Activated CD4-positive, alpha-beta T cell treated with anti-CD3 and anti-CD28 coated beads, Interleukin-2, amount 50 U/mL, for 1 hour (primary cell): ENCODE results near the gene SETDB2.

ENCODE experiments used
- DNase-seq: peaks from one replicate; pipeline ENCODE4 v3.0.0-alpha.2; 2020

Gene SETDB2

DNA sequence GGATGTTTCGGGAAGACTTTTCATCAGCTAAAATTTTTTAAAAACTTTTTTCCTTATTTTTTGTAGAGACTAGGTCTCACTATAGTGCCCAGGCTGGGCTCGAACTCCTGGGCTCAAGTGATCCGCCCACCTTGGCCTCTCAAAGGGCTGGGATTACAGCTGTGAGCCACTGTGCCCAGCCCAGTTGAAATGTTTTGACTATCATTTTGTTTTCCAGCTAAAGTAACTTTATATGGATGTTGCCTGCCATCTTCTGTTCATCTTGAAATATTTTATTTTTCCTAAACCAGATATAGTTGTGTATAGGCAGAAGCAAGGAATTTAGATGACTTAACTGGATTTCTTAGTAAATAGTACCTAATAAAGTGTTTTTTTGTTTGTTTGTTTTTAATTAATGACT lies 7.2 kb upstream of the SETDB2 start:
- no peak for DNase-seq

DNA sequence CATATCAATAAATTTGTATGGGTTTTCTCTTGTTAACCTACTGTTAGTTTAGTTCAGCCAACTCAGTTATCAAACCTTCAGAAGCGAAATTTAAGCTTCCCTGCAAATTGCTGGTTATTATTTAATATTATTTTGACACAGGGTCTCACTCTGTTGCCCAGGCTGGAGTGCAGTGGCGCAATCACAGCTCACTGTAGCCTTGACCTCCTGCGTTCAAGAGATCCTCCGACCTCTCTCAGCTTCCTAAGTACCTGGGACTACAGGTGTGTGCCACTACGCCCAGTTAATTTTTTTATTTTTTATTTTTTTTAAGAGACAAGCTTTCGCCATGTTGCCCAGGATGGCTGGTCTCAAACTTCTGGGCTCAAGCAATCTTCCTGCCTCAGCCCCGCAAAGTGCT lies 6.4 kb upstream of the SETDB2 start:
- no peak for DNase-seq

DNA sequence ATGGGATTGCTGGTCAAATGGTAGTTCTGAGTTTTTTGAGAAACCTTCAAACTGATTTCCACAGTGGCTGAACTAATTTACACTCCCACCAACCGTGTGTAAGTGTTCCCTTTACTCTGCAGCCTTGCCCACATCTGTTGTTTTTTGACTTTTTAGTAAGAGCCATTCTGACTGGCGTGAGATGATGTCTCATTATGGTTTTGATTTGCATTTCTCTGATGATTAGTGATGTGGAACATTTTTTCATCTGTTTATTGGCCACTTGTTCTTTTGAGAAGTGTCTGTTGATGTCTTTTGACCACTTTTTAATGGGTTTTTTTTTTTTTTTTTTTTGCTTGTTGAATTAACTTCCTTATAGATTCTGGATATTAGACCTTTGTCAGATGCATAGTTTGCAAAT lies 4.5 kb upstream of the SETDB2 start:
- DNase-seq, result no peak

DNA sequence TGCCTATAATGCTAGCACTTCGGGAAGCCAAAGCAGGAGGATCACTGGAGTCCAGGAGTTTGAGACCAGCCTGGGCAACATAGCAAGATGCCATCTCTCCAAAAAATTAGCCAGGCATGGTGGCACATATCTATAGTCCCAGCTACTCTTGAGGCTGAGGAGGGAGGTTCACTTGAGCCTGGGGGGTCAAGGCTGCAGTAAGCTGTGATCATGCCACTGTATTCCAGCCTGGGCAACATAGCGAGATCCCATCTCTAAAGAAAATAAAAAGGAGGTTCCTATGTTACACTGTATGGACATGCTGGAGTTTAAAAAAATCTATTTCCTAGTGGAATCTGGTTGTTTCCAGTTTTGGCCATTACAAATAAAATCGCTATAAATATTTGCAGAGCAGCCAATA lies 2.8 kb upstream of the SETDB2 start:
- no peak for DNase-seq

DNA sequence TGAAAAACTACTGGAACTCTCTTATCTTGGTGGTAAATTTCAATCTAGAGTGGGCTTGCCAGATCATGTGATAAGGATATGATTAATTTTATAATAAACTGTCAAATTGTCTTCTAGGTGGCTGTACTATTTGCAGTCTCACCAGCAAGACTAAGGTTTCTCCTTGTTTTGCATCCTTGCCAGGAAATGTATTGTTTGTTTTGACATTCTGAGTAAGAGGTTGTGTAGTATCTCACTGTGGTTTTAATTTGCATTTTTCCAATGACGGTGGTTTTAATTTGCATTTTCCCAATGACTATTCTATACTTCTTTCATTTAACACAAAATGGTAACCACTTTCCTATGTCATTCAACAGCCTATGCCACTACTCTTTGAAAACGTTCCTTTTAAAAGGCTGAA lies 2.2 kb upstream of the SETDB2 start:
- DNase-seq, result no peak

DNA sequence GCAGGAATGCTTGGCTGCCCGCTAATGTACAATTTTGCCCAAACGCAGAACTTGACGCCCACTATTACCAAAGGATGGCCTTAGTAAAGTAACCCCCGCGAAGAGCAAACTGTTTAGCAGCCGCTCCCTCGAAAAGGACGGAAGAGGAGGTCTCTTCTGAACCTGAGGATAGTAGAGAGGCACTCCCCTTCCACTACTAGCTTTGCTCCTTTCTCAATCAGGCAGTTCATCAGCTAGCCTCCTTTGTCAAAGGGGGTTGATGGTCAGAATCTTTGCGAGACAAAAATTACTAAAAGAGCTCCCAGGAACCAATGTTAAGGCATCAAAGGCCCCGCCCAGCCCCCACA lies 744 bp upstream of the SETDB2 start:
- no peak for DNase-seq

DNA sequence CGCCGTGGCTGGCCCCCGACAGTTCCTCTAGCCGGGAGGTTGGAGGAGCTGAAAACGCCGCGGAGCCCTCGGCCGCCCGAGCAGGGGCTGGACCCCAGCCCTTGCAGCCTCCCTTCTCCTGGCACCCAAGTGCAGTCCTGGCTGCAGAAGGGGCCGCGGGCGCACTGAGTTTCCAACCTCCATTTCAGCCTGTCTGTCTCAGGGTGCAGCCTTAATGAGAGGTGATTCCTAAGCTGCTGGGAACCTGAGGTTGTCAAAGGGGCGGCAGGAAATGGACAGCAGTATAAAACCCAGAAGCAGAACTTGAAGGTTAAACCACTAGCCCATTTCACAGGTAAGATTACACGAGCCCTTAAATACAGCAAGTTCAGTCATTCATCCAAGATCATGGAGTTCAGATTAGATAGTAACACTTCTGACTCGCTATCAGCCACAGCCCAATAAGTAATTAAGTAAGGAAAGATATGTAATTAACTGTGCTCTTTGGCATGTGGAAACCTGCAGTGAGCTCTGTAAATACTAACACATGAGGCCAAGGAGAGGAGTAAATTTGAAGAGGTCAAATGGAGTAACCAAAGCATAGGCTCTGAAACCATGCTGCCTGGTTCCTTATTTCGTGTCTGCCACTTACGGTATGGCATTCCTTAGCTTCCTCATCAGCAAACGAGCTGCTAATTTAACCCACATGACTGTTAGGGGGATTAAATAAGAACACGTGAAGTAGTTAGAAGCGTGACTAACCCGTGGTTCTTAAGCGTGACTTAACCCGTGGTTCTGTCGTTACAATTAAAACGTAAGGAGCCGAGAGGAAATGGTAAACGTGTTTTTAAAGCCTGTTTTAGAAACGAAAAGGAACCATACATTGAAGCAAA lies 686 bp downstream of the SETDB2 start:
- no peak for DNase-seq

DNA sequence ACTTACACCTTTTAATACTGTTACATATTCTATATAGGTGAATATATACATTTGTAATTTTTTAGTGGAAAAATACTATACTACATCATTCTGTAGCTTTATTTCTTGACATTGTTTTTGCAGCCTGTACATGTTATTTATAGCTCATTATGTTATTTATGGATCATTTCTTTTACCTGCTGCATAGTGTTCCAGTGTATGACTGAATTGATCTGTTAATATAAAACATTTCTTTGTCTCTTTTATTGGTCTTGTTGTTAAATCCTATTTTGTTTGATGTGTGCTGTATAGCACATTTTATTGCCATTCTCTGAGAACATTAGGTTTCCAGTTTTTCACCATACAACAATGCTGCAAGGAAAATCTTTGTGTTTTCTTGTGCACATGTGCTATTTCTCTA lies 2.4 kb downstream of the SETDB2 start:
- no peak for DNase-seq

DNA sequence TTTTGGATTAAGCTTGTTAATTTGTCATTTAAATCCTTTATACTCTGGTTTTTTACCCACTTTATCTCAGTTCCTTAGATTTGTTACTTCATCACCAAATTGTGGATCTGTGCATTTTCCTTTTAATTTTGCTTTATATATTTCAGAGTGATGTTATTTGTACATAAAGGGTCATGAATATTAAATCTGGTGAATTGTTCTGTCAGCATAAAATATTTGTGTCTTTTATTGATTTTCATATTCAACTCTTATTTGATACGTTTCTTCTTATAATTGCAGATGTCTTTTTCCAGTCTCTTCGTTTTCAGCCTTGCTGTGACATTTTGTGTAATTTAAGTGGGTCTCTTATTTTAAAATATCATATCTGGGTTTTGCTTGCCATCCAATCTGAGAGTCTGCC lies 4.7 kb downstream of the SETDB2 start:
- no peak for DNase-seq

DNA sequence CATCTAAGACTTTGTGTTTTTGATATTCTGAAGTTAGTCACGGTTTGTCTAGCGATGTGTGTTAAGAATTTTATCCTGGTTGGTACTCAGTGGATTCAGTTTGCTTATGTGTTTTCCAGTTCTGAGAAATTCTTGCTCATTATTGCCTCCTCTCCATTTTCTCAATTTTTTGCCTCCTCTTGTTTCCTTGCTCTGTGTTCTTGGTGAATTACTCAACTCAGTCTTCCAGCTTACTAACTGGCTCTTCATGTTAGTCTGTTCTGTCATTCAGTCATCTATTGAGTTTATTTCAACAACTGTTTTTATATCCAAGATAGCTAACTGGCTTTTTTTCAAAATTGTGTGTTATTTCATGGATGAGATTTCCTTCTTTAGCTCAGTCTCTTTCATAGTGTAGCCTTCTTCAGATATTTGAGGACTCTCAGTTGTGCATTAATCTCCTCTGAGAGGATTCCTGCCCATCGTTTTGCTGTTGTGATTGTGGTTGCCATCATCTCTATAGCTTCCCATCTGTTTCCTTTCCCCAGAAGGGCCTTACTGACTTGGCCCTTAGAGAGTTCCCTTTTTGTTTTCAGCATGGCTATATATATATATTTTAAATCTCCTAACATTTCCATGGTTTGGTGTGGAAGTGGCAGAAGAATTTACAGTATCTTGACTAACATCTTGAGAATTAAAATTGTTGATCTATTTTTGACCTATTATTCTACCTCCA lies 6.2 kb downstream of the SETDB2 start:
- DNase-seq, result no peak

DNA sequence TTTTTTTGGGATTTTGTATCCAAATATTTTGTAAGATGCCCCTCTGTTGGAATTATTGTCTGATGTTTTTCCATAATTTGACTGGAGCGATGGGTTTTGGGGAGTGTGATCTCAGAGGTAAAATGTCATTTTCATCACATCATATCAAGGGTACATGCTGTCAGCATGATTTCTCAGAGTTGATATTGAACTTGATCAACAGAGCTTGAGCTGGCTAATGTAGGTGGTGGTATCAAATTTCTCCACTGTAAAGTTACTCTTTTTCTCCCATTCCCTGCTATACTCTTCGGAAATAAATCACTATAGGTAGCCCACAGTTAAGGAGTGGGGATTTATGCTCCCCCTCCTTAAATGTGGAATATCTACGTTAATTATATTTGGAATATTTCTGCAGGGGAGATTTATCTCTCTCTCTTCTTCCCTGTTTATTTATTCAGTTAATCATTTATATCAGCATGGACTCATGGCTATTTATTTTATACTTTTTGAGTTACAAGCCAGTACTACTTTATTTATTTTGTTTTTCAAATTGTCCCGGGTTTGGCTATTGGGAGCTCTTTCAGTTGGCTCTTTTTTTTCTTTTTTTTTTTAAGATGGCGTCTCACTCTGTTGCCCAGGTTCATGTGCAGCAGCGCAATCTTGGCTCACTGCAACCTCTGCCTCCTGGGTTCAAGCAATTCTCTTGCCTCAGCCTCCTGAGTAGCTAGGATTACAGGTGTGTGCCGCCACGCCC lies 8.8 kb downstream of the SETDB2 start:
- DNase-seq, result no peak

DNA sequence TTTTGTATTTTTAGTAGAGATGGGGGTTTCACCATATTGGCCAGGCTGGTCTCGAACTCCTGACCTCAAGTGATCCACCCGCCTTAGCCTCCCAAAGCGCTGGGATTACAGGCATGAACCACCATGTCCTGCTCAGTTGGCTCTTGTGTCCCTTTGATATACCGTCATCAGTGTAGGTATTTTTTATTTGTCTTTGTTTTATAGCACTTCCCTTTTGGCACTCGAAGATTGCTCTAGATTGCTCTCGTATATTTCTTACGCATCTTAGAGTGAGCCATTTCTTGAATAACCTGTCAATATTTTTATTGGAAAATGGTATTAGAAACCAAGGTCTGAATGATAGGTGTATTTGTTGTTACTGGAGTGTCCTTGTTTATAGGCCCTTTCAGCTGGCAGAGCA lies 9.4 kb downstream of the SETDB2 start:
- no peak for DNase-seq

DNA sequence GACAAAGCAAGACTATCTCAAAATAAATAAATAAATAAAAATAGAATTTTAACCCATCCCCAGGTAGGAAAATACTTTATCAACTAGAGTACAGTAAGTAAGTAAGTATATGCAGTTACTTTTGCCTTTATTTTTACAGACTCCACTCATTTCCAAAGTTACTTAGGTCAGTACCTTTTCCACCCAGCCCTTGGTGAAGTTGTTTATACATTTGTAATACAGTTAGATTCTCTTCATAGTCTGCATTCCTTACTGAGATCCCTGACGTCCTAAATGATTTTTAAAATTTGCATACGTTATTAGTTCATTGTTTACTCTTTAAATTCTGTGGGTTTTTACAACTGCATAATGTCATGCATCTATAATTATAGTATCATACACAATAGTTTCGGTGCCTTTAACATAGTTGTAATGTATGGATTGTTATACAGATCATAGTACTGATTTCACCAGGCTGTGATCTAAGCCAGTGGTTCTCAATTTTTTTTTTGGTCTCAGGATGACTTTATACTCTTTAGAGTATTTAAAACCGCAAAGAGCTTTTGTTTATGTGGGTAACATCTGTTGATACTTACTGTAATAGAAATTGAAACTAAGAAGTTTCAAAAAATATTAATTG lies 10.4 kb downstream of the SETDB2 start:
- no peak for DNase-seq

DNA sequence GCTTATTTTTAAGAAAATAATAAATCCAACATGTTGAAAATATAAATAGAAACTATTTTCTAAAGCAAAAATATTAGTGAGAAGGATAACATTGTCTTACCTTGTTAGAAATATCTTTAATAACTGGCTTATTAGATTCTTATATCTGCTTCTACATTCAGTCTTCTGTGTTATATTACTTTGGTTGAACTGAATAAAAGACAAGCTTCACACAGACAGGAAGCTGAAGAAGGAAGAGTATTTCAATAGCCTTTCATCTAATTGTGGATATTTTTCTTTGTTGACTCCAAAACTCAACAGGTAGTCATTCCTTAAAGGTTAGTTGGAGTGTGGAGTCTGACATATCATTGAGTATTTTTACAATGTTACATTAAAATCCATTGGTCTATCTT lies 10.9 kb downstream of the SETDB2 start:
- DNase-seq, result no peak

DNA sequence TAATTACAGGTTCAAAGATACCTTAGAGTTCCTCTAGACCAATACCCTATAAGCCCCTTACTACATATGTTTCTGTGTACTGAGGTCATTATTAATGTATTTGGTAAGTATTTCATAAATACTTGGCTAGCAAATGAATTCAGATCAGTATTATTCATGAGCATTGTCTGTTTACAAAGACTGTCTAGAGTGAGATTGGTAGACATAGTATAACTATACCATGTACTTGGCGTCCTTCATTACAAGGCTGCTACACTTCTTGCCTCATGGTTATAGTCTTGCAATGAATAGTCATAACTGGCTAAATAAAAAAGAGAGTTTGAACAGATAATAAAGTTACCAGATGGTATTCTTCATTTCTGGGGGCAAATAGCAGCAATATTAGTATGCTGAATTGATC lies 12.1 kb downstream of the SETDB2 start:
- DNase-seq, result no peak

DNA sequence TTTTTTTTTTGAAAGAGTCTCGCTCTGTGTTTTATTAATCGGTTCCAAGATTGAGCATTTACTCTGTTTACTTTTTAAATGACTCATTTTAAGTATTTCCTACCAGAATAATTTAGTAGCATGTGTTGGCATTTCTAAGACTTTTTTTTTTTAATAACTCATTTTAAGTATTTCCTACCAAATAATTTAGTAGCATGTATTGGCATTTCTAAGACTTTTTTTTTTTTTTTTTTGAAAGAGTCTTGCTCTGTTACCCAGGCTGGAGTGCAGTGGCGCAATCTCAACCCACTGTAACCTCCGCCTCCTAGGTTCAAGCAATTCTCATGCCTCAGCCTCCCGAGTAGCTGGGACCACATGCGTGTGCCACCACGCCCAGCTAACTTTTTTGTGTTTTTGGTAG lies 13.1 kb downstream of the SETDB2 start:
- no peak for DNase-seq

DNA sequence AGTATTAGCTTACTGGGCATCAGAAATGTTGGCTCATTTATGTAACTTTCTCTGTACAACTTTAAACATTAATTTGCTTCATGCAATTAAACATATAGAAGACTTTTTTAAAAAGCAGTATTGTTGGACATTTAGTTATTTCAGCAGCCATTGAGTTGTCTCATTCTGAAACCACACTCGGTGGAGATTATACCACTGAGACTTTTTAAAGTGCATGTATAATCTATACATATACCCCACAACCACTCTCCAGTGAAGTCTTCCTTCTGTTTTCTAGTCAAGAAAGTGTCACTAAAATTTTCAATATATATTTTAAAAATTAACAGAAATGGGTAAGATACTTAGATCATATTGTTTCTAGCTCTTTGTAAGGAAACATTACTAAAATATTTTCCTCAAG lies 15.5 kb downstream of the SETDB2 start:
- no peak for DNase-seq

DNA sequence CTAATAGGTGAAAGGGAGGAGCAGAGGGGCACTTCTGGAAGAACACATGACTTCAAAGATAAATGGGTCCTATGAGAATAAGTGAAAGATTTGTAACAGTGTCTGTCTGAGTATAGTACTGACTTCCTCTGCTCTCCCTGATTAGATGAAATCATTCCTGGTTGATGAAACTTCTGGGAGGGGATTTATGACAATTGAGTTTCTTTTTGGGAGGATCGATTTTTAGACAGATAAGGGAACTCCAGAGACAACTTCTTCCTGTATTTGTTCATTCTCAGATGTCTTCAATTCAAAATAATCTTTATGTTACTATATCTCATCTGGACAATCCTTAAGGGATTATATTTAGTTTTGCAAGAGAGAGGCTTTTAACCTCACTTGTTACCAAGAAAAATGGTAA lies 20.0 kb downstream of the SETDB2 start:
- no peak for DNase-seq

DNA sequence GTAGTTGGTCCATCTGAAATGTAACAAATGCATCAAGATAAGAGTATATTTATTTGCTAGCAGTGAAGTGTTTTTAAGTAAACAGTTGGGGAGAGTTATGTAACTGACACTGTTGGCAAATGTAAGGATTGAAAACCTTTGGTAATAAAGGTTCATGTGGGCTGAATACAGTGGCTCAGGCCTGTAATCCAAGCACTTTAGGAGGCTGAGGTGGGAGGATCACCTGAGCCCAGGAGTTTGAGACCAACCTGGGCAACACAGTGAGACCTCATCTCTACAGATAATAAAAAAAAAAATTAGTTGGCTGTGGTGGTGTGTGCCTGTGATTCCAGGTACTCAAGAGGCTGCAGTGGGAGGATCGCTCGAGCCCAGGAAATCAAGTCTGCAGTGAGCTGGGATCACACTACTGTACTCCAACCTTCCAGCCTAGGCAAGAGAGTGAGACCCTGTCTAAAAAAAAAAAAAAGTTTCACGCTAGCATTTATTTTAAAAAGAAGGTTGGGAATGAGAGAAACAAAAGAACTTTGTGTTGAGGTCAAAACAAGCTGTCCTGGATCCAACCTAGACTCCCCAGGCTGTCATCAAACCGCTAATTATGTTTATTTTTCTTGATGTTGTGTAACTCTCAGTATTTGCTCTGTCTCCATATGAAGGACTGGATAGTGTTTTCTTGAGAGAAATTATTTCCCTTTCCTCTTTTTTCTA lies 20.7 kb downstream of the SETDB2 start:
- no peak for DNase-seq

DNA sequence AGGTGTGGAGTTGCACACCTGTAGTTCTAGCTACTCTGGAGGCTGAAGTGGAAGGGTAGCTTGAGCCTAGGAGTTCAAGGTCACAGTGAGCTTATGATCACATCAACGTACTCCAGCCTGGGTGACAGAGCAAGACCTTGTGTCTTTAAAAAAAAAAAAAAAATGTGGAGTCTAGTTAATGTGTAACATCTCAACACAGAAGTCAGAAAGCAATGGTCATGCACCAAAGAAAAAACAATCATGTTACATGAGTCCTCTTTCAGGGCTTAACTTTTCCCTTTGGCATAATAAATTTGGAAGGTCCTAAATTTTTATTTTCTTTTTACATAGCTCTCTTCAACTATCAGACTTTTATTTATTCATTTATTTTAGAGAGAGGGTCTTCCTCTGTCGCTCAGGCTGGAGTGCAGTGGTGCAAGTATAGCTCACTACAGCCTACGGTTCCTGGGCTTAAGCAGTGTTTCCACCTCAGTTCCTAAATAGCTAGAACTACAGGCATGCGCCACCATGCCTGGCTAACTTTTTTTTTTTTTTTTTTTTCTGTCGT lies 22.3 kb downstream of the SETDB2 start:
- no peak for DNase-seq

DNA sequence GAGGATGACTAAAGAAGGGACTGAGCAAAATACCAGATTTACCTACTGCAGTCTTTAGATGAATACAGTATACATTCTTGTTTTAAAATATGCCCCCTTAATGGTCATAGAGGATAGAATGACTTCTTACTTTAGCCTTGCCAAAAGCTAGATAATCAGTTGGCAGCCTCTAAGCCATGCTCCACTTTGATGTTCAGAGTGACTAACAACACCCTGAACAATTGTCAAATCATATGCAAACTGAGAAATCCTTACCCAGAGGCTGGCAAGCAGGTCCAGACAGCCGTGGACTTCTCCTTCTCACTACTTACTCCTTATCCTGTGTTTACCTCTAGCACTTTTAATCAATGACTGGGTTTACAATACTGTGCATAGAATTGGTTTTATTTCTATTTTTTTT lies 28.1 kb downstream of the SETDB2 start:
- no peak for DNase-seq

DNA sequence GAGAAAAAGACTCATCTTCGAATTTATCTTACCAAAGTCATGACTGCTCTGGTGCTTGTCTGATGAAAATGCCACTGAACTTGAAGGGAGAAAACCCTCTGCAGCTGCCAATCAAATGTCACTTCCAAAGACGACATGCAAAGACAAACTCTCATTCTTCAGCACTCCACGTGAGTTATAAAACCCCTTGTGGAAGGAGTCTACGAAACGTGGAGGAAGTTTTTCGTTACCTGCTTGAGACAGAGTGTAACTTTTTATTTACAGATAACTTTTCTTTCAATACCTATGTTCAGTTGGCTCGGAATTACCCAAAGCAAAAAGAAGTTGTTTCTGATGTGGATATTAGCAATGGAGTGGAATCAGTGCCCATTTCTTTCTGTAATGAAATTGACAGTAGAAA lies 32.5 kb downstream of the SETDB2 start:
- no peak for DNase-seq

DNA sequence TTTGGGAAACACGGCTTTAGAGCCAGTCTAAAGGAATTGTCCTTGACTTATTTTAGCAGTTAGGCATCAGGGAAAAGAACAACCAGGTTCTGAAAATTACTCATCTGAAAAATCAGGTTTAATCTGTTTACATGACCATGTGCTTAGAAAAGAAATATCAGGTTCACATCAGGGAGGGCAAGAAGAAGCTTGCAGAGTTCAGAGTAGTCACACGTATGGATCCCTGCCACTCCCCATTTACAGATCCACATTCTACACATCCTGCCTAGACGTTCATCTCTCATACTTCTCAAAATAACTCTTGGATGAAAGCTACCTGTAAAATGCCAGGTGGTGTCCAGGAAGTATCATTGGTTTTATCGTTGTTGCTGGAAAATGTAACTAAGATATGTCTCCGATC lies 37.7 kb downstream of the SETDB2 start:
- DNase-seq, result no peak
